Thoracic aorta (tissue), 2 donors: ENCODE results near the gene CNGA2. TPM values are rescaled to one million over a fixed set of nuclear protein-coding genes. Genes with fewer than 3 reads are reported as not detected.

Experiments
- ATAC-seq: fragments of 150-250 bp; one replicate; pipeline ENCODE4 v1.8.0; 2017; ENCODE audit warnings: low read depth; ENCODE audit not compliant: insufficient number of reproducible peaks, low FRiP score
- DNase-seq: peaks from one replicate; pipeline ENCODE4 v3.0.0-alpha.2; 2020; ENCODE audit warnings: low spot score
- H3K27ac ChIP-seq, 2 donors: fragments of 200-600 bp; sonication (generic); 1 replicate in 1 of 2; 2 replicates in 1 of 2; pipeline ENCODE4 v1.5.1; 2016; ENCODE audit warnings: mild to moderate bottlenecking in 2 of 2, moderate library complexity in 2 of 2
- H3K27me3 ChIP-seq: fragments of 200-600 bp; sonication (generic); replicated peaks from 2 replicates; pipeline ENCODE4 v1.6.0; 2016; ENCODE audit warnings: mild to moderate bottlenecking; ENCODE audit not compliant: insufficient read depth
- H3K36me3 ChIP-seq: fragments of 200-600 bp; sonication (generic); one replicate; pipeline ENCODE4 v1.5.1; 2016
- H3K4me1 ChIP-seq, 2 donors: fragments of 200-600 bp; sonication (generic); 1 replicate in 1 of 2; 2 replicates in 1 of 2; pipeline versions ENCODE4 v1.5.1 to v1.6.0; 2016; ENCODE audit warnings: low read depth in 2 of 2, mild to moderate bottlenecking in 1 of 2; ENCODE audit not compliant: control insufficient read depth in 1 of 2
- H3K4me3 ChIP-seq: fragments of 200-600 bp; sonication (generic); 2 replicates; pipeline ENCODE4 v1.5.1; 2016; ENCODE audit warnings: mild to moderate bottlenecking
- H3K9me3 ChIP-seq: fragments of 200-600 bp; sonication (generic); 2 replicates; pipeline ENCODE4 v1.5.1; 2016
- CTCF ChIP-seq: fragments of 200-600 bp; sonication (generic); IDR thresholded peaks from one replicate; pipeline ENCODE4 v1.5.1; 2019; ENCODE audit warnings: antibody characterized with exemption
- total RNA-seq, 2 donors: library from RNA; depleted of rRNA; stranded (reverse); fragments of >200 nt; gene quantifications; one replicate each; pipeline versions ENCODE4 v1.1.0 to v1.2.3, GENCODE V29; 2016

CNGA2 gene
- total RNA-seq, 2 donors from 2014 or later: not detected

GRCh38 chrX:151702741-151703340 lies 31.7 kb upstream of the CNGA2 start:
- no peak for DNase-seq
- Histone ChIP-seq H3K36me3 (no peaks in the 10 kb centered on the region), H3K27ac (no peak overlapping the region), H3K27me3 (no peaks in the 10 kb centered on the region), H3K9me3 (no peaks in the 10 kb centered on the region), H3K4me1 (no peaks in the 10 kb centered on the region), H3K4me3 (no peak overlapping the region)
- ATAC-seq: no peak
- TF ChIP-seq CTCF: no peak

DNA sequence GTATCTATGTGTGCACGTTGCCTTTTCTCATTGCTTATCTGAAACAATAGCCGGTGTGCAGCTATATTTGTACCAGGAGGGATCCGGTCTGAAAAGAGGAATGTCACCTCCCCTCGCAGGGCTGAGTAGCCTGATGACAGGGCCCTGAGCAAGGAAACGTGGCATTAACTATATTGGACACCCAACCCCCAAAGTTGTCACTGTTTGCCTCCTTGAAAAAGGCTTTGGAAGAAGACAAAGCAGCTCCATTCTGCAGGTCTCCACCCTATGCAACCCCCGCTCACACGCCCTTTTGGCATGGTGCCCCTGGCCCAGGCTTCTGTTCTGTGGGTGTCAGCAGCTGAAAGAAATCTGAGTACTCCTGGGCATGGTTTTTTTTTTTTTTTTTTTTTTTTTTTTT lies 31.1 kb upstream of the CNGA2 start:
- H3K4me3 ChIP-seq: no peak overlapping the region
- H3K4me1 ChIP-seq: no peaks in the 10 kb centered on the region
- DNase-seq (no peak), ATAC-seq (no peak)
- no peak overlapping the region for H3K27ac ChIP-seq
- H3K27me3 ChIP-seq: no peaks in the 10 kb centered on the region
- no peak for TF ChIP-seq CTCF
- no peaks in the 10 kb centered on the region for H3K9me3 ChIP-seq
- no peaks in the 10 kb centered on the region for H3K36me3 ChIP-seq

- H3K36me3 ChIP-seq: no peaks in the 10 kb centered on the region
- no peak overlapping the region for H3K27ac ChIP-seq
- TF ChIP-seq CTCF: no peak
- H3K4me3 ChIP-seq: no peak overlapping the region
- no peaks in the 10 kb centered on the region for H3K9me3 ChIP-seq
- DNase-seq (no peak), ATAC-seq (no peak)
- no peaks in the 10 kb centered on the region for H3K4me1 ChIP-seq
- H3K27me3 ChIP-seq: no peaks in the 10 kb centered on the region
These were observed 30.4 kb upstream of the CNGA2 start for GRCh38 chrX:151704041-151704663.

GRCh38 chrX:151708821-151709220 lies 25.7 kb upstream of the CNGA2 start:
- Histone ChIP-seq H3K36me3 (no peaks in the 10 kb centered on the region), H3K9me3 (no peaks in the 10 kb centered on the region), H3K4me1 (no peaks in the 10 kb centered on the region), H3K27me3 (no peaks in the 10 kb centered on the region), H3K4me3 (no peak overlapping the region), H3K27ac (no peak overlapping the region)
- no peak for ATAC-seq
- no peak for TF ChIP-seq CTCF
- DNase-seq: no peak

DNA sequence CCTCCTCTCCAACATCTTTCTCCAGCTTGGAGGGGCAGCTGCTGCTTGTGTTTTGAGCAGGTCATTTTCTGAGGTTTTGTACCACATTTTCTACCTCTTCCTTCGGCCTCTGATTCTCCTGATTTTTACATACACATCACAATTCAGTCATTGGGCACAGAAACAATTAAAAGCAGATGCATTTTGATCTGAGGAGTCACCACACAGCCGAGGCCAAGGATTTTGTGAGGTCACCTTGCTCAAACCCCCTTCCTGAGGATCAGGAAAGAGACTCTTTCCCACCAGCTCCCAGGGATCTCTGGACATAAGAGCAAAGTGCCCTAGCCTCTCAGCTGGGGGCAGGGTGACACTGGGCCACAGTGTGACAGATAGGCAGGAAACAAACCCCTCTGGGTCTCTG lies 24.1 kb upstream of the CNGA2 start:
- H3K4me3 ChIP-seq: no peak overlapping the region
- no peak for TF ChIP-seq CTCF
- H3K27ac ChIP-seq: no peak overlapping the region
- DNase-seq: no peak
- H3K4me1 ChIP-seq: no peaks in the 10 kb centered on the region
- no peak for ATAC-seq
- no peaks in the 10 kb centered on the region for H3K9me3 ChIP-seq
- H3K36me3 ChIP-seq: no peaks in the 10 kb centered on the region
- H3K27me3 ChIP-seq: no peaks in the 10 kb centered on the region
